K562 (cell line): ENCODE measurements around the gene TASP1. TPM values are rescaled to one million over a fixed set of nuclear protein-coding genes. Genes with fewer than 3 reads are reported as not detected.

Experiments used
- MIER1 ChIP-seq: fragments of 450-650 bp; IDR thresholded peaks from 2 replicates; pipeline ENCODE4 v1.6.1; 2016; ENCODE audit warnings: antibody characterized with exemption, mild to moderate bottlenecking, low read depth
- polyA plus RNA-seq, 8 experiments: library from polyadenylated mRNA; depleted of rRNA in 4 of 8; stranded (reverse) in 5 of 8; unstranded in 3 of 8; fragments of >200 nt; fragmentation: Nextera tagmentation in 2 of 8; fragmentation: Illumina TruSeq in 1 of 8; extraction: Ambion mirVana in 2 of 8; extraction: Trizol in 1 of 8; gene quantifications; 2 replicates each; pipeline versions ENCODE4 v1.2.1 to v1.2.3, GENCODE V29; 2011 to 2014; ENCODE audit warnings: inconsistent platforms in 1 of 8, missing spikeins in 1 of 8
- total RNA-seq, 7 experiments: library from RNA; depleted of rRNA in 6 of 7; stranded (reverse); fragments of >200 nt in 6 of 7; fragmentation: Illumina TruSeq in 2 of 7; extraction: Trizol in 2 of 7; gene quantifications; 2 replicates each; pipeline versions ENCODE4 v1.2.1 to v1.2.3, GENCODE V29; 2011 to 2021; ENCODE audit warnings: low replicate concordance in 1 of 7
- TF ChIP-seq, protein P1 (sequence below), 2 experiments: fragments of 450-650 bp in 1 of 2; IDR thresholded peaks; 2 replicates each; pipeline ENCODE4 v1.6.1; 2011 to 2017; ENCODE audit warnings: low read depth in 2 of 2, antibody characterized with exemption in 1 of 2, borderline replicate concordance in 1 of 2, low read length in 1 of 2, mild to moderate bottlenecking in 1 of 2, mixed read lengths in 1 of 2; ENCODE audit not compliant: control insufficient read depth in 1 of 2
- TF ChIP-seq, protein P2 (sequence below): sonication (generic); formaldehyde crosslinking; IDR thresholded peaks from 2 replicates; pipeline ENCODE4 v1.8.0; 2023; ENCODE audit warnings: mild to moderate bottlenecking, missing genetic modification reagents

TASP1 gene
- total and polyA plus RNA-seq, 9 of the 15 experiments (the other 6 are each of a cell fraction or from before 2014, with no cell fraction given) = 3.7 to 10.6 (median 6.4) TPM

DNA sequence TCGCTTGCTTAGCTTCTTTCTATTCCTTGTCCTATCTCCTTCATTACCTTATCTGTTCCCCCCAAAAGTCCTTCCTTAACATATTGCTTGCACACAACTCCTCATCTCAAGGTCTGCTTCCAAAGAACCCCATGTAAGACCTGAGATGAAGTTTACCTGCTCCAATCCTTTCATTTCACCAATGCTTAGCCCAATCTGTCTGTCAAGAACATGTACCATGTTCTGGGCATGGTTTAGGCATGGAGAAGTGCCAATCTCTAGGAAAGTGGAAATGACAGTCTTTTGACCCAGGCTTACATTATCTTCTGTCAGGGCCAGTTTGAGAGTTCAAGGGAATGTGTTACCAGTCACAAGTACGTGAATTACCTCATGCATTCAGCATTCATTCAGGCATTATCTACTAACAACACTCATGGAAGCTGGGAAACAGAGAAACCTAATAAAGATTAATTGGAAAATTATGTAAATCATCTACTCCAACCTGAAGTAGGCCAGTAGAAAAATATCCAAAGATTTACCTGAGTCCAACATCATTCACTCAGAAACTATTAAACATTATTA is 15.8 kb upstream of the TASP1 start (continued):
- TF ChIP-seq, protein P1, sequence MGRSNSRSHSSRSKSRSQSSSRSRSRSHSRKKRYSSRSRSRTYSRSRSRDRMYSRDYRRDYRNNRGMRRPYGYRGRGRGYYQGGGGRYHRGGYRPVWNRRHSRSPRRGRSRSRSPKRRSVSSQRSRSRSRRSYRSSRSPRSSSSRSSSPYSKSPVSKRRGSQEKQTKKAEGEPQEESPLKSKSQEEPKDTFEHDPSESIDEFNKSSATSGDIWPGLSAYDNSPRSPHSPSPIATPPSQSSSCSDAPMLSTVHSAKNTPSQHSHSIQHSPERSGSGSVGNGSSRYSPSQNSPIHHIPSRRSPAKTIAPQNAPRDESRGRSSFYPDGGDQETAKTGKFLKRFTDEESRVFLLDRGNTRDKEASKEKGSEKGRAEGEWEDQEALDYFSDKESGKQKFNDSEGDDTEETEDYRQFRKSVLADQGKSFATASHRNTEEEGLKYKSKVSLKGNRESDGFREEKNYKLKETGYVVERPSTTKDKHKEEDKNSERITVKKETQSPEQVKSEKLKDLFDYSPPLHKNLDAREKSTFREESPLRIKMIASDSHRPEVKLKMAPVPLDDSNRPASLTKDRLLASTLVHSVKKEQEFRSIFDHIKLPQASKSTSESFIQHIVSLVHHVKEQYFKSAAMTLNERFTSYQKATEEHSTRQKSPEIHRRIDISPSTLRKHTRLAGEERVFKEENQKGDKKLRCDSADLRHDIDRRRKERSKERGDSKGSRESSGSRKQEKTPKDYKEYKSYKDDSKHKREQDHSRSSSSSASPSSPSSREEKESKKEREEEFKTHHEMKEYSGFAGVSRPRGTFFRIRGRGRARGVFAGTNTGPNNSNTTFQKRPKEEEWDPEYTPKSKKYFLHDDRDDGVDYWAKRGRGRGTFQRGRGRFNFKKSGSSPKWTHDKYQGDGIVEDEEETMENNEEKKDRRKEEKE (IDR thresholded peaks at IDR 0.05; ENCODE audit: borderline replicate concordance in 1 of 2, control insufficient read depth in 1 of 2, low read depth in 2 of 2, low read length in 1 of 2) = no peak
- TF ChIP-seq MIER1 = no peak
- TF ChIP-seq, protein P2, sequence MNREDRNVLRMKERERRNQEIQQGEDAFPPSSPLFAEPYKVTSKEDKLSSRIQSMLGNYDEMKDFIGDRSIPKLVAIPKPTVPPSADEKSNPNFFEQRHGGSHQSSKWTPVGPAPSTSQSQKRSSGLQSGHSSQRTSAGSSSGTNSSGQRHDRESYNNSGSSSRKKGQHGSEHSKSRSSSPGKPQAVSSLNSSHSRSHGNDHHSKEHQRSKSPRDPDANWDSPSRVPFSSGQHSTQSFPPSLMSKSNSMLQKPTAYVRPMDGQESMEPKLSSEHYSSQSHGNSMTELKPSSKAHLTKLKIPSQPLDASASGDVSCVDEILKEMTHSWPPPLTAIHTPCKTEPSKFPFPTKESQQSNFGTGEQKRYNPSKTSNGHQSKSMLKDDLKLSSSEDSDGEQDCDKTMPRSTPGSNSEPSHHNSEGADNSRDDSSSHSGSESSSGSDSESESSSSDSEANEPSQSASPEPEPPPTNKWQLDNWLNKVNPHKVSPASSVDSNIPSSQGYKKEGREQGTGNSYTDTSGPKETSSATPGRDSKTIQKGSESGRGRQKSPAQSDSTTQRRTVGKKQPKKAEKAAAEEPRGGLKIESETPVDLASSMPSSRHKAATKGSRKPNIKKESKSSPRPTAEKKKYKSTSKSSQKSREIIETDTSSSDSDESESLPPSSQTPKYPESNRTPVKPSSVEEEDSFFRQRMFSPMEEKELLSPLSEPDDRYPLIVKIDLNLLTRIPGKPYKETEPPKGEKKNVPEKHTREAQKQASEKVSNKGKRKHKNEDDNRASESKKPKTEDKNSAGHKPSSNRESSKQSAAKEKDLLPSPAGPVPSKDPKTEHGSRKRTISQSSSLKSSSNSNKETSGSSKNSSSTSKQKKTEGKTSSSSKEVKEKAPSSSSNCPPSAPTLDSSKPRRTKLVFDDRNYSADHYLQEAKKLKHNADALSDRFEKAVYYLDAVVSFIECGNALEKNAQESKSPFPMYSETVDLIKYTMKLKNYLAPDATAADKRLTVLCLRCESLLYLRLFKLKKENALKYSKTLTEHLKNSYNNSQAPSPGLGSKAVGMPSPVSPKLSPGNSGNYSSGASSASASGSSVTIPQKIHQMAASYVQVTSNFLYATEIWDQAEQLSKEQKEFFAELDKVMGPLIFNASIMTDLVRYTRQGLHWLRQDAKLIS (CRISPR knock-in tag) = peak; percentile 80
